Upper lobe of left lung (tissue), 4 donors: ENCODE results near the gene CD82.

ENCODE experiments used
- CTCF ChIP-seq, 6 experiments: fragments of 450-650 bp in 4 of 6; fragments of 200-600 bp in 2 of 6; sonication (generic) in 2 of 6; IDR thresholded peaks; one replicate each; pipeline ENCODE4 v1.5.1; 2016 to 2019; ENCODE audit warnings: antibody characterized with exemption in 6 of 6
- POLR2A ChIP-seq, 4 donors: fragments of 450-650 bp; IDR thresholded peaks; one replicate each; pipeline ENCODE4 v1.5.1; 2016 to 2017; ENCODE audit warnings: antibody characterized with exemption in 4 of 4, mild to moderate bottlenecking in 2 of 4
- POLR2AphosphoS5 ChIP-seq, 2 donors: sonication (generic); formaldehyde crosslinking; IDR thresholded peaks; one replicate each; pipeline ENCODE4 v1.5.1; 2017; ENCODE audit warnings: antibody characterized with exemption in 2 of 2

- TF ChIP-seq CTCF (IDR thresholded peaks at IDR 0.05): no peak
- TF ChIP-seq POLR2A (IDR thresholded peaks at IDR 0.05): no peak
- no peak for TF ChIP-seq POLR2AphosphoS5 (IDR thresholded peaks at IDR 0.05)
These were observed 2.5 kb upstream of the CD82 start for GRCh38 chr11:44562845-44563460.
